Adrenal gland (tissue), 5 donors: Measurements from ENCODE around the gene IFIT2.

Source experiments
- POLR2A ChIP-seq, 2 donors: fragments of 450-650 bp; IDR thresholded peaks; one replicate each; pipeline ENCODE4 v1.6.1; 2017; ENCODE audit warnings: antibody characterized with exemption in 2 of 2, mild to moderate bottlenecking in 2 of 2, moderate library complexity in 1 of 2
- TF ChIP-seq, protein P1 (sequence below), 6 experiments: fragments of 450-650 bp in 4 of 6; fragments of 200-600 bp in 2 of 6; sonication (generic) in 1 of 6; IDR thresholded peaks; 1 replicate in 5 of 6; 2 replicates in 1 of 6; pipeline versions ENCODE4 v1.5.1 to v1.8.0; 2016 to 2021; ENCODE audit warnings: antibody characterized with exemption in 6 of 6, mild to moderate bottlenecking in 2 of 6, moderate library complexity in 1 of 6
- donor health status: DM: no; HTN: no; CAD: no.

DNA sequence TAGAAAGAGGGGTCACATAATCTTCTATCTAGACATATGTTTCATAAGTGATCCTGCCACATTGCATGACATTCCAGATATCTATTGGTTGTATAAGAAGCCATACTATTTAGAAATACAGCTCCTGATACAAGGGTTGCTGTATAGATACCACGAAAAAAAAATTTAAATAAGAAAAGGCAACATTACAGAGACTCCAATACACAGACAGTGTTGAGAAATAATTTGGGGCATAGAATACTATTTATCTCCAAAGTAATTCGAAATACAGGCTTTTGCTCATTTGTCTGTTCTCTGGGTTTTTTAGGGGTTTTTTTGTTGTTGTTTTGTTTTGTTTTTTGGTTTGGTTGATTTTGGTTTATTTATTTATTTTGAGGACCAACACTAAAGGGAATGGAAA, 2.6 kb downstream of the IFIT2 start:
- no peak for TF ChIP-seq POLR2A (IDR thresholded peaks at IDR 0.05)
- TF ChIP-seq, protein P1, sequence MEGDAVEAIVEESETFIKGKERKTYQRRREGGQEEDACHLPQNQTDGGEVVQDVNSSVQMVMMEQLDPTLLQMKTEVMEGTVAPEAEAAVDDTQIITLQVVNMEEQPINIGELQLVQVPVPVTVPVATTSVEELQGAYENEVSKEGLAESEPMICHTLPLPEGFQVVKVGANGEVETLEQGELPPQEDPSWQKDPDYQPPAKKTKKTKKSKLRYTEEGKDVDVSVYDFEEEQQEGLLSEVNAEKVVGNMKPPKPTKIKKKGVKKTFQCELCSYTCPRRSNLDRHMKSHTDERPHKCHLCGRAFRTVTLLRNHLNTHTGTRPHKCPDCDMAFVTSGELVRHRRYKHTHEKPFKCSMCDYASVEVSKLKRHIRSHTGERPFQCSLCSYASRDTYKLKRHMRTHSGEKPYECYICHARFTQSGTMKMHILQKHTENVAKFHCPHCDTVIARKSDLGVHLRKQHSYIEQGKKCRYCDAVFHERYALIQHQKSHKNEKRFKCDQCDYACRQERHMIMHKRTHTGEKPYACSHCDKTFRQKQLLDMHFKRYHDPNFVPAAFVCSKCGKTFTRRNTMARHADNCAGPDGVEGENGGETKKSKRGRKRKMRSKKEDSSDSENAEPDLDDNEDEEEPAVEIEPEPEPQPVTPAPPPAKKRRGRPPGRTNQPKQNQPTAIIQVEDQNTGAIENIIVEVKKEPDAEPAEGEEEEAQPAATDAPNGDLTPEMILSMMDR (IDR thresholded peaks at IDR 0.05) = no peak
